Natural killer cell treated with Interleukin-12 subunit alpha and Interleukin-12 subunit beta and Interleukin-15 and Interleukin-18, amount 100 ng/mL, for 72 hours (primary cell): ENCODE data around the gene SMARCC2. TPM values are rescaled to one million over a fixed set of nuclear protein-coding genes. Genes with fewer than 3 reads are reported as not detected.

Experiments
- total RNA-seq, 2 donors: library from RNA; stranded (reverse); gene quantifications; one replicate each; pipeline ENCODE4 v1.2.3, GENCODE V29; 2022

SMARCC2 gene
- total RNA-seq, 2 donors from 2014 or later: 102 to 166 TPM

Other genes starting within 250 kb of the SMARCC2 start
- gene PMEL, start 223.4 kb downstream of the SMARCC2 start, total RNA-seq: under 1 TPM in 1 of 2 donors, not detected in 1; 0.40 TPM
- 100 to 1,000 TPM in 1 of 2 donors, 10 to 100 TPM in 1; 72.3 to 178 TPM for gene CDK2, start 222.7 kb downstream of the SMARCC2 start, total RNA-seq
- 10 to 100 TPM; 39.2 to 68.1 TPM for gene RAB5B, start 215.4 kb downstream of the SMARCC2 start, total RNA-seq
- 10 to 100 TPM; 12.2 to 17.6 TPM for gene SUOX, start 192.2 kb downstream of the SMARCC2 start, total RNA-seq
- gene IKZF4, start 168.4 kb downstream of the SMARCC2 start, total RNA-seq: 10 to 100 TPM; 11.7 to 12.0 TPM
- 10 to 100 TPM; 24.6 to 48.3 TPM for gene RPS26, start 147.6 kb downstream of the SMARCC2 start, total RNA-seq
- gene ERBB3, start 109.3 kb downstream of the SMARCC2 start, total RNA-seq: not detected
- gene PA2G4, start 84.9 kb downstream of the SMARCC2 start, total RNA-seq: 100 to 1,000 TPM; 233 to 318 TPM
- gene RPL41, start 72.8 kb downstream of the SMARCC2 start, total RNA-seq: 1,000 to 10,000 TPM; 2,363 to 2,700 TPM
- gene ZC3H10, start 71.2 kb downstream of the SMARCC2 start, total RNA-seq: 10 to 100 TPM; 11.4 to 14.9 TPM
- gene ESYT1, start 61.2 kb downstream of the SMARCC2 start, total RNA-seq: 100 to 1,000 TPM in 1 of 2 donors, 10 to 100 TPM in 1; 89.3 to 120 TPM
- 10 to 100 TPM; 32.0 to 65.5 TPM for gene MYL6B, start 36.9 kb downstream of the SMARCC2 start, total RNA-seq
- gene MYL6, start 31.1 kb downstream of the SMARCC2 start, total RNA-seq: 1,000 to 10,000 TPM; 1,441 to 1,555 TPM
- gene RNF41, start 32.4 kb upstream of the SMARCC2 start, total RNA-seq: 10 to 100 TPM; 34.1 to 48.8 TPM
- 10 to 100 TPM; 66.3 to 81.6 TPM for gene NABP2, start 34.9 kb upstream of the SMARCC2 start, total RNA-seq
- 1 to 10 TPM in 1 of 2 donors, under 1 TPM in 1; 0.50 to 1.4 TPM for gene SLC39A5, start 40.6 kb upstream of the SMARCC2 start, total RNA-seq
- gene ANKRD52, start 68.9 kb upstream of the SMARCC2 start, total RNA-seq: 10 to 100 TPM; 59.3 to 99.3 TPM
- gene COQ10A, start 77.5 kb upstream of the SMARCC2 start, total RNA-seq: 10 to 100 TPM; 15.4 to 26.1 TPM
- 100 to 1,000 TPM; 206 to 278 TPM for gene CS, start 110.8 kb upstream of the SMARCC2 start, total RNA-seq
- gene CNPY2, start 126.5 kb upstream of the SMARCC2 start, total RNA-seq: 100 to 1,000 TPM; 132 to 162 TPM
- gene PAN2, start 144.5 kb upstream of the SMARCC2 start, total RNA-seq: 10 to 100 TPM; 22.8 to 42.8 TPM
- gene IL23A, start 149.4 kb upstream of the SMARCC2 start, total RNA-seq: 1 to 10 TPM in 1 of 2 donors, under 1 TPM in 1; 0.84 to 1.3 TPM
- 100 to 1,000 TPM in 1 of 2 donors, 10 to 100 TPM in 1; 97.7 to 104 TPM for gene STAT2, start 170.6 kb upstream of the SMARCC2 start, total RNA-seq
- not detected for gene APOF, start 173.4 kb upstream of the SMARCC2 start, total RNA-seq